Activated gamma-delta T cell treated with anti-CD3 and anti-CD28 coated beads, Interleukin-2, amount 50 U/mL, for 16 hours (primary cell): ENCODE data around the gene BRWD1.
"Not testable (repeated sequence)": the region's sequence is repeated elsewhere in the genome, so short reads cannot be mapped to it uniquely, and the experiment has no call there.

Experiments
- DNase-seq: peaks from one replicate; pipeline ENCODE4 v3.0.0-alpha.2; 2020; ENCODE audit warnings: low read depth

Gene BRWD1

DNA sequence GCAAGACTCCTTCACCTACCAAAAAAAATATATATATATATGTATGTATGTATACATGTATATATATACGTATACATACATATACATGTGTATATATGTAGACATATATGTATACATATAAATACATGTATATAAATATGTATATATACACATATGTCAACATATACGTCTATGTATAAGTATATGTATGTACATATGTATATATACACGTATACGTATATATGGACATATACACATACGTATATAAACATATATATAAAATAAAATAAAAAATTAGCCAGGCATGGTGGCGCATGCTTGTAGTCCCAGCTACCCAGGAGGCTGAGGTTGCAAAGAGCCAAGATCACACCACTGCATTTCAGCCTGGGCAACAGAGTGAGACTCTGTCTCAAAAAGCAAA is 31.6 kb downstream of the BRWD1 start:
- DNase-seq = no peak

DNA sequence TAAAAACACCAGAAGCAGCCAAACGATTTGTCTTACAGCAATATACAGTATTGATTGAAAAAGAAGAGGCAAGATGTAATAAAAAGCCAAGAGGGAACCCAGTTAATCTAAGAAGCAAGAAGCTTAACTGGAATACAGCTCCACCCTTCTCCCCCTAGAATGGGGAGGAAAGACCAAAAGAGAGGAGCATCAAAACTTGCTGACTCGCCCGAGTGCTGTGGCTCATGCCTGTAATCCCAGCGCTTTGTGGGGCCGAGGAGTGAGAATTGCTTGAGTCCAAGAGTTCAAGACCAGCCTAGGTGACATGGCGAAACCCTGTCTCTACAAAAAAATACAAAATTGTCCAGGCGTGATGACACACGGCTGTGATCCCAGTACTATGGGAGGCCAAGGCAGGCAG is 32.2 kb downstream of the BRWD1 start:
- no peak for DNase-seq

DNA sequence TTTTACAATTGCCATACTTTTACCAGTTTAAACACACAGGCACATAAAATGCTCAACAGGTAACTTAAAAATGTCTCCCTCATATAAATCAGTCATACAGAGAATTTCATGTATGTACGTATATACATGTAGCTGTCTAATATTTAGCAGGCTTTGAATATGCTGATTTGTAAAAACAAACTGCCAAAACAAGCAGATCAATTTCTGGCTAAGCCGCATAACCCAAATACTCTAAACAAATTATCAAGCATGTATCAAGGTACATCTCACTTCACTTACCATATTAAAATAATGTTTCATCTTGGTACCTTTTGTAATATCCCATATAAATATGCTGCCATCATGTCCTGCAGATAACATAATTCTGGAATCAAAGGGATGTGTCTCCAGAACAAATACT is 43.8 kb downstream of the BRWD1 start:
- no peak for DNase-seq

DNA sequence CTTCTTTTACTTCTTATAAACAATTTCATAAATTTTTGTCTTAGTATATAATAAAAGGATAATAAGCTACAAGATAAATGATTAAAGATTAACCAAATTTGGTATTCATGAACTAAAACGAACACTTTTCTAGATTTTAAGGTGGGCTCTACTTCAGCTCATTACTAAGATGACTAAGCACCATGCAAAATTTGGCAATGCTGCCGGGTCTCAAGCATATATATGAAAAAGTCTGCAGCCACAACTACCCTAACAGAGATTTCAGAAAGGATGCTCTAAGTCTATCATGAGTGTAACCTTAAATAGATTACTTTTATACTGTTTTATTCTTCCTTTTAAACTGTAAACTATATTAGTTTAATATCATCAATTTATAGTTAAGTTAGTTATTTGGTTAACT is 47.8 kb downstream of the BRWD1 start:
- DNase-seq = no peak

DNA sequence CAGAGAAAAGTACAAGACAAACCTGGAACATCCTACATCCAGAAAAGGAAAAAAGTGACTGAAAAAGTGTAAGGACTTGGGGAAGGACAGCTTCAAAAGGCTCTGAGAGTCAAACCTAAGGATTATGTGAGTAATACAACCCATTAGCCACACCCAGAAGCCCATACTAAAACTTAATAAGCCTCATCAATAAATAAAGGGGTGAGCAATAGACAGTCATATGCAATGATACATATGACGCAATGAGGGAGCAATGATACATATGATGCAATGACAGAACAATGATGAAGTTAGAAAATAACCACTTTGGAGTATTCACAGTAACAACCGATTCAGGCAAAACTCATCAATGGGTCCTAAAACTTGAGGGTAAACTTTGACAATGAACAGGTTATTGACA is 50.1 kb downstream of the BRWD1 start:
- DNase-seq = no peak

DNA sequence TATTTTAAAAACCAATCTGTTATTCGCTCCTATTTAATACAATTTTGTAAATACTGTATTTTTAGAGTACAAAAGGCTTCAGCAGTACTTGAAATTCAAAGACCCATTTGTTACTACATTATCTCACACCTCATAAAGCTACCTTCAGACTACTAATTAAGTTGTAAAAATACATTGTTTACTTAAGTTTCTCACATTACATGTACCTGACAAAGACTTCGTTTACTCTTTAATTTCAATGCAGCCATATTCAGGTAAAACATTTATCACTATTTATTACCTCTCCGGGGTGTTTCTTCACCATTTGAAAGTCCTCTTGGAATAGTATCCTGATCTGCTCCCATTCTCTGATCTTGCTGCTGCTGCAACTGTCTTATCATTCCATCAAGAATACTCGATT is 55.2 kb downstream of the BRWD1 start:
- no peak for DNase-seq

DNA sequence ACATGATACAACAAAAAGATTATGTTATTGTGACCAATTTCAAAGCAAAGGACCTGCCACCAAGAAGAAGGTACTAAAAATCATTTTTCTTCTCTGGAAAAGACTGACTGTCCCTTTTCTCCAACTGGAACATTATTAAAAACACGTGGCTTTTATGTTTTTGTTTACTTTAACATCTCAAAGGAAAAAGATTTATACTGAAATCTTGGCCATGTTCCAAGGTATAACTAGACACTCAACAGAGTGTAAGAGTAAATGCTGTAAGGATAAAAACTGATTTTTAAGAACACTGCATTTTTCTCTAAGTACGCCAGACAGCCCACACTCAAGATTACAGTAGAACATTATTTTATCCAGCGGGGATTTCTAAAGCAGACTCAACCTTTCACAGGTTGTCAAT is 62.1 kb downstream of the BRWD1 start:
- no peak for DNase-seq

DNA sequence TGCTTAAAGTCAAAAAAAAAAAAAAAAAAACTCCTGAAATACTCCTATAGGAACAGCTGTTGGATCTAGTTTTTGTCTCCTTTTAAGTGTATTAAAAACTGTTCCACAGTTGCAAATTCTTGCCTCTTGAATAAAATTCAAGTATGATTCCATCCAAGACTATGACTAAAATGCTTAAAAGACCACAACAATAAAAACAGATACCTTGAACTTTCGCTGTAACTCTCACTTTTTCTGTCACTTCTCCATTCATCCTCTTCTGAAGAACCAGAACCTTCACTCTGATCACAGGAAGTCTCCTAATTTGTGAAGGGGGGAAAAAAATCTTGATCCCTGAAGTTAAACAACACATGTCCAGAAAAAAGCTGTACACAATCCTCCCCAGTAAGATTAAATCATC is 75.2 kb downstream of the BRWD1 start:
- DNase-seq = no peak

DNA sequence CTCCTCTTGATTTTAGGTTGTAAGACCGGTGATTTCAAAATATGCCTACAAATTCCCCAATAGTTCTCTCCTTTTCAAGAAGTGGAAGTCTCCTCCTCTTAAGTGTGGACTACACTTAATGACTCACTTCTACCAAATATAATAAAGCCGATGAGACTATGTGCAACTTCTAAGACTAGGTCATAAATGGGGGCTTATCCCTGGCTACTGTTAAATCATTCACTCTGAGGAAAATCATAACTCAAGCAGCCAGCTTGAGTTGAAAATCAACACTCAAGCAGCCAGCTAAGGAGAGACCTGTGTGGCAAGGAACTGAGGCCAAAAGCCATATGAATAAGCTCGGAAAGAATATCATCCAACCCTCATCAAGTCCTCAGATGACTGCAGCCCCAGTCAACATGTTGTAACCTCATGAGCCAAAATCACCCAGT is 80.6 kb downstream of the BRWD1 start:
- DNase-seq = no peak

DNA sequence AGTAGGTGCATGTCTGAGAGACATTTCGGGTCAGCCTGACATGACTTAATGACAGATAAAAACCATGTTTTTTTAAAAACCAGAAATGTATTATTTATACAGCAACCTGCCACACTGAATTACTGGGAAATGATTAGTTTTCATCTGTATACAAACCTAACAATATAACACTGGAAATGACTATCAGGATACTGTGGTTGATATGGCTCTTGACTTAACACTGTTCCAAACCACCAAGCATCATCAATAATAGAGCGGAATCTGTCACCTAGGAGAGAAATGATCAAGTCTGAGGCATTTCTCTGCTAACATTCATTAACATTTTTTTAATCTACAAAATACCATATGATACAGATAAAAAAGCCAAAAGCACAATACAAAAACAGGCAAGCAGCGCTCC is 88.5 kb downstream of the BRWD1 start:
- no peak for DNase-seq

DNA sequence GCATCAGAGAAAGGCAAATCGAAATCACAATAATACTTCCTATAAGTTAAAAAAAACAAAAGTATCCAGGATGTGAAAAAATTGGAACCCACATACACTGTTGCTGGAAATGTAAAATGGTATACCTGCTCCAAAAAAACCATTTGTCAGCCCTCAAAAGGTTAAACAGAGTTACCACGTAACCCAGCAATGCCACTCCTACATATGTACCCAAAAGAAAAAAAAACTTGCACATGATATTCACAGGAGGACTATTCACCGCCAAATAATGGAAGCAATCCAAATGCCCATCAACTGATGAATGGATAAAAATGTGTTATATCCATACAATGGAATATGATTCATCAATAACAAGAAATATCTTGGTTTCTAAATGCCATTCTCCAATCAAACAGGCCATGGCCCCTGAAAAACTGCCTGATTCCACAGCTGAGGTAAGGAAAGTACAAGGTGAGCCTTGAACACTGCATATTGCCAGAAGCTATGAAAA is 91.4 kb downstream of the BRWD1 start:
- DNase-seq = no peak

DNA sequence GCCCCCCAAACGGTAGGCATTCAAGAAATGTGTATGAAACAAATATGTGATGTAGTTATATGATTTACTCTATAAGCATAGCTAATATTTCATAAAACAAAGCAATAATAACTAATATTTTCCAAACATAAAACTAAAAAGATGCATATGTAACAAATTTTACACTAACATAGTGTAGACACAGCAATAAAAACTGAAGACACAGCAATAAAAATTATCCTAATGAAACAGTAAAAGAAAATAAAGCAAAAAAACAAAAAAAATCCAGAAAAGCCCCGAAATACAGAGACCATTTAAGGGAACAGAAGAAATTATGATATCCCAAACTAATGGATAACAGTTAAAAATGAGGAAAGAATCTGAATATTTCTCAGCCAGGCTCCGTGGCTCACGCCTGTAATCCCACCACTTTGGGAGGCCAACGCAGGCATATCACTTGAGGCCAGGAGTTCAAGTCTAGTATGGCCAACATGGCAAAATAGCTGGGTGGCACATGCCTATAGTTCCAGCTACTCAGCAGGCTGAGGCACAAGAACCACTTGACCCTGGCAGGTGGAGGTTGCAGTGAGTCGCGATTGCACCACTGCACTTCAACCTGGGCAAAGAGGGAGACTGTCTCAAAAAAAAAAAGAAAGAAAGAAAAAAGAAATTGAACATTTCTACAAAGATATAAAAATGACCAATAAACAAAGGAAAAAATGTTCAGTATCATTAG is 92.0 kb downstream of the BRWD1 start:
- DNase-seq = no peak

DNA sequence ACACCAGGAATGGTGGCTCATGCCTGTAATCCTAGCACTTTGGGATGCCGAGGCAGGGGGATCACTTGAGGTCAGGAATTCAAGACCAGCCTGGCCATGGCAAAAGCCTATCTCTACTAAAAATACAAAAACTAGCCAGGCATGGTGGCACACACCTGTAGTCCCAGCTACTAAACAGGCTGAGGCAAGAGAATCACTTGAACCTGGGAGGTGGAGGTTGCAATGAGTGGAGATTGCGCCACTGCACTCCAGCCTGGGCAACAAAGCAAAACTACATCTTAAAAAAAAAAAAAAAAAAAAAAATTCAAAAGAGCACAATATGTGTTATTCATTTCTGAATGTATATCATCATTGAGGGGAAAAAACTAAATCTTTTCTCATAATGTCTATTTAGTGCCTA is 92.6 kb downstream of the BRWD1 start:
- not testable (repeated sequence) for DNase-seq

DNA sequence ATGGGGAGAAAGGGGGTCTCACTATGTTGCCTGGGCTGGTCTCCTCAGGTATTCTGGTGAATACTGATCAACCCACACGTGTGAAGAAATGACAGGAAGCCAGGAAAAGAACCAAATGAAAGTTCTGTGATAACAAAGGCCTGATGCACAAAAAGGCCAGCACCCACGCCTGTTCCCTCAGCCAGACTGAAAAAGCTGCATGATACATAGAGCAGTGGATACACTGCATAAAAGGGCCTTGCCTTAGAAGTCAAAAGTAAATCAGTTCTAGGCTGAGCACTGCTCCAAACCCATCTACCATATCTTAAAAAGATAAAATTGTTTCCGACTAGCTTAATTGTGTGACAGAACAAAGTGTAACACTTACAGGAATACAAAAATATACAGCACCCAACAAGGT is 93.3 kb downstream of the BRWD1 start:
- no peak for DNase-seq

DNA sequence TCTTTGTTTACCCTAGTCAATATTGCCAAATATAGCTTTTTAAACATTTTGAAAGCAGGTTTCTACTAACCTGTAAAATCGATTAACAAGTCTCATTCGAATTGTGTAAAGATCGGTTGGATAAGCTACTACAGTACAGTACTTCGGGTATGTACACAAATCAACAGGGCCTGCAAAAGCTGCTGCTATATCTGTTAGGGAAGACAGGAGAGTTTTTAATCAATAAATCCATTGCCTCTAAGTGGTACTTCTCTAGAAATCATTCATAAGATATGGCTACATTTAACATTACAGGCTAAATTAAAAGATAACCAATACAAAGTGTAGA is 95.4 kb downstream of the BRWD1 start:
- DNase-seq = no peak

DNA sequence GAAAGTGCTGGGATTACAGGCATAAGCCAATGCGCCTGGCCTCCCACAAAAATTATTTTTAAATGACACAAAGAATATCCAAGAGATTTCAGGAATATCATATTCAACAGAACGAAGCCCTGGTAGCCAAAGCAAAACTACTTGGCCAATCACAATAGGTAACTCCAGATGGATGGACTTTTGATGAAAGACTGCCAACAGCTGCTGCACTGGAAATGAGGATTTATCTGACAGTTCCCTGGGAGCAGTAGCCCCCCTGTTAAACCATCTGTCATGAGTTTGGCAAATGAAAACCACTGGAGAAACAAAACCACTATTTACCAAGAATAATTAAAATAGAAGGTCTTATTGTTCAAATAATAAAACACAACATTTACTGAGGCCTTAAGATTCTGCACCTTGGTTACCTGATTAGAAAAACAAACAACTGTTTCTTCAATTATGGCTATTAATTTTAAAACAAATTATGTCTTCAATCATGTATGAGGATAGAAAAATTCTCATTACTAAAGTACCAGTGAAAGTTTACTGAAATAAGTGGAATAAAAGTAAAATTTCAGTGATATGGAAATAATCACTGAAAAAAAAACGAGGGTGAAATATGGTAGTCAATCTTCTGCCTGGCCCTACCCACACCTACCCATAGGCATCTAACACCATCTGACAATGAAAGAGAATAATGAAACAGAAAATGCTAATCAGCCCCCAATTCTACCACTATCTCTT is 95.9 kb downstream of the BRWD1 start:
- no peak for DNase-seq

DNA sequence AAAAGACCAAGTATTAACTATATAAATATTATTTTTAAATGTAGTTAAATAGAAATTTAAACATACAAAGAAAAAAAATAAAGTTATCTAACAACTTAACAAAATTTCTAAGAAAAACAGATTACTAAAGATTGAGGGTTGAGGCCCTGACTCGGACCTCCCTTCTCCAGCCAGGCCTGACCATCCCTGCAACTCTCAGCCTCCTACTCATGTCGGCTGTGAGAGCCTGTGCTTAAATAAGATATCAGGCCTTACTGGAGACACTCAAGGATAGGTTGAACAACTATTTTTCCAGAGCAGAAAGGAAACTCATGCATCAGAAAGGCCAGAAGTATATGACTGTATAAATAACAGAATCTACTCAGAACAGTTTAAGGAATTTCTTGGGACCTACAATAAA is 97.1 kb downstream of the BRWD1 start:
- no peak for DNase-seq

DNA sequence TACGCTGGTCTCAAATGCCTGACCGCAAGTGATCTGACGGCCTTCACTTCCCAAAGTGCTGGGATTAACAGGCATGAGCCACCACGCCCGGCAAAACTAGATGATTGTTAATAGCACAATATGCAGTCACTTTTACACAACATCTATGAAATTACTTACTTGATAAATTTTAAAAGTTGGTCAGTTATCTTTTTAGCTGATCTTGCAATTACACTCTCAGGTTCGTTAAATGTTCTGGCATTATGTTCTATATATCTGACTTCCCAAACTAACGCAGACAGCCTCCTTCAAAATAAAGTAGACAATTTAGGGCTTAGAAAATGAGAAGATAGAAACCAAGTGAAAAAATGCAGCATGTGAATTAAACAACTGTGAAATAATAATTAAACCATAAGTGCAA is 98.4 kb downstream of the BRWD1 start:
- DNase-seq = no peak

DNA sequence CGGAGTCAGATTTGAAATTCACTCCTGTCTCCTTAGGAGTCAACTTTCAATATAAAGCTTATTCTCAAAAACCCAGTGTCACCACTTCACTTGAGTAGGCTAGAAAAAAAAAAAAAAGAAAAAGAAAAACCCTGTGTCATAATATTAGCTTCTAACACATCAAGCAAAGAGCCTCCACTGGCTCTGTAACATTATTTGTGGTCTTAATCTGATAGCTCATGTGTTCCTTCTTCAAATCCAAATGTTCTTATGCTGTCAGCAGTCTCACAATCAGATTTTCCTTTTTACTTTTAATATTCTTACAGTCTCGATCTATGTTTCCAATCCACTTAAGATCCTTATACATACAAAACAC is 104.1 kb downstream of the BRWD1 start:
- no peak for DNase-seq

DNA sequence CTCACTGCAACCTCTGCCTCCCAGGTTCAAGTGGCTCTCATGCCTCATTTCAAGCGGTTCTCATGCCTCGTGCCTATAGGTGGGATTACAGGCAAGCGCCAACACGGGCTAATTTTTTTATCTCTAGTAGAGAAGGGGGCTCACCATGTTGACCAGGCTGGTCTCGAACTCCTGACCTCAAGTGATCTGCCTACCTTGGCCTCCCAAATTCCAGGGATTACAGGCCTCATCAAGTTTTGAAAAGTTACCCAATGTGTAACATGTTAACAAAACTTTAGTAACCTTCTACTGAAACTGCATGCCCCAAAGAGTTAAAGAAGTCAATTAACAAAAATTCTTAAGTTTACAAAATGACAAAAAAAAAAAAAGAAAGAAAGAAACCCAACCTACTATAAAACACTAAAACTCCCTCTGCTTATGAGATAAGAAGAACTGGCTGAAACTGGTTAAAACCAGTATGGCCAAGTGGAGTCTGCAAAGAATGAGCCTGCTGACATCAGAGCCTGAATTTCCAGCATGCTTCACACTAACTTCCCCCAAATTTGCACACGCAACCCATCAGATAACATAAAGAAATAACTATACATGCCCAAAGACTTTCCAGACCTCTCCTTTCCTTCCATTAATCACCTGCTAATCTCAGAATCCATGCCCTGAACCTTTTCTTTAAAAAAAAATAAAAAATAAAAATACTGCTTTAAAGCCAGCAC is 104.7 kb downstream of the BRWD1 start:
- no peak for DNase-seq

DNA sequence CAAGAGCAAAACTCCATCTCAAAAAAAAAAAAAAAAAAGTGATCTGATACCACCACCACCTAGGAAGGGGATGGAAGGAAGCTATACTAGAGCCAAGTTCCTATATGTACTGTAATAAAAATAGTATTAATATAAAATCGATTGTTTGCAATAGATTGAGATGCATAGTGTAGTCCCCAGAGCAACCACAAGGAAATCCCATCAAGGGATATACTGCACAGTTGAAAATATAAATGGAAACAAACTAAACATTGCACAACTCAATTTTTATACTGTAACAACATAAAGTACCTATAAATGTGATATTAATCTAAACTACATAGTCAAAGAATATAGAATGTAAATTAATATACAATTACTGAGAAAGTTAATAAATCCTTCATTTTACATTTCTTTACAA is 109.3 kb downstream of the BRWD1 start:
- DNase-seq = no peak

DNA sequence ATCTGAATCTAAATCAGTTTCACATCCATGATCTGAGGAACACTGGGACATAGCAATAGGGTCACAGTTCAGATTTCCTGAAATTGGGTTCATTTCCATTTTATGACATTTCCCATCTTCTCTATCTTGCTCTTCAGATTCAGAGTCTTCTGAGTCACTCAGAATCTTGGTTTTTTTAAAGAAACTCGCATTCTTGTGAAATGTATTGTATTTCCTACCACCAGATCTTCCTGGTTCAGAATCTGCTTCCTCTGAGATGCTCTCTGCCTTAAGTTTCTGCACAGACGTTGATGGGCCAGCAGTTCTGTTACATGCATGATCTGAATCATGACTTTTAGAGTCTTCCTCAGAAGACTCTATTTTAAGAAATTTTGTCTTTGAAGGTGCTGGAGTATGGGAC is 114.6 kb downstream of the BRWD1 start:
- DNase-seq = no peak

DNA sequence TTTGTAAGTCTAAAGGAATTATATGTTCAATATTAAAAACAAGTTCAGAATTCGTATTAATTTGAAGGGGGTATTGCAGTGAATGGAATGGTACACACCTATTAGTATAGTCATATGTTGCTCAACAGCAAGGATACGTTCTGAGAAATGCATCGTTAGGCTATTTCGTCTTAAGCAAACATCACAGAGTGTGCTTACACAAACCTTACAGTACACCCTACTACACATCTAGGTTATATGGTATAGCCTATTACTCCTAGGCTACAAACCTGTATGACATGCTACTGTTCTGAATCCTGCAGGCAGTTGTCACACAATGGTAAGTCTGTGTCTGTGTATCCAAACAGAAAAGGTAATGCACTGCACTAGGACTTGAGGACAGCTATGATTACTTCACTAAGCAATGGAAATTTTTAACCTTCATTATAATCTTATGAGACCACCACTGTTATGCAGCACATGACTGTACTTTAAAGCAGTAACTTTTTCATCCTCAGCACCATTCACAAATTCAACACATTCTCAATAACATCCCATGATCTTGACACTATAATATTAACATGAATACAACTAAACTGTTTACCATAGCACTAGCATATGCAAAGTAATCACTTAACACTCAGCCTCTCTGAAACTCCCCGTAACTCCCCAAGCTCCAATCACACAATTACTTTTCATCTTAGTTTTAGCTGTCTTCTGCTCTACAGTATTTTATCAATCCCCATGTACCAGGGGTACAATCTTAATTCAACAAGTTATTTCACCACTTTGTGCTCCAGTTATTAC is 115.8 kb downstream of the BRWD1 start:
- no peak for DNase-seq
